CD14-positive monocyte (primary cell): ENCODE measurements around the gene SIDT2. TPM values are rescaled to one million over a fixed set of nuclear protein-coding genes. Genes with fewer than 3 reads are reported as not detected.

ENCODE experiments used
- DNase-seq, 3 donors: peaks; one replicate each; pipeline ENCODE4 v3.0.0-alpha.2; 2011 to 2022
- H2AFZ ChIP-seq: 2 replicates; pipeline ENCODE4 v1.6.0; 2012; ENCODE audit warnings: mild to moderate bottlenecking, low read depth, low read length, inconsistent platforms; ENCODE audit not compliant: insufficient read depth, poor library complexity, severe bottlenecking
- H3K27ac ChIP-seq, 2 donors: 1 replicate in 1 of 2; 2 replicates in 1 of 2; pipeline ENCODE4 v1.5.1; 2012 to 2013; ENCODE audit warnings: low read length in 2 of 2, control low read depth in 1 of 2, inconsistent platforms in 1 of 2, low read depth in 1 of 2, mild to moderate bottlenecking in 1 of 2
- H3K27me3 ChIP-seq, 2 donors: one replicate each; pipeline versions ENCODE4 v1.6.0 to v1.6.1; 2011 to 2013; ENCODE audit warnings: low read length in 2 of 2; ENCODE audit not compliant: control insufficient read depth in 2 of 2, insufficient read depth in 2 of 2
- H3K36me3 ChIP-seq, 2 donors: replicated peaks in 1 of 2; 1 replicate in 1 of 2; 2 replicates in 1 of 2; pipeline versions ENCODE4 v1.5.1 to v1.6.1; 2012 to 2013; ENCODE audit warnings: low read length in 2 of 2, control low read depth in 1 of 2, inconsistent platforms in 1 of 2, mild to moderate bottlenecking in 1 of 2; ENCODE audit not compliant: insufficient read depth in 2 of 2, control insufficient read depth in 1 of 2
- H3K4me1 ChIP-seq, 2 donors: 1 replicate in 1 of 2; 2 replicates in 1 of 2; pipeline versions ENCODE4 v1.5.1 to v1.6.1; 2012 to 2013; ENCODE audit warnings: low read length in 2 of 2, control low read depth in 1 of 2, inconsistent platforms in 1 of 2, mild to moderate bottlenecking in 1 of 2, moderate library complexity in 1 of 2; ENCODE audit not compliant: insufficient read depth in 2 of 2, control insufficient read depth in 1 of 2
- H3K4me2 ChIP-seq: replicated peaks from 2 replicates; pipeline ENCODE3; 2012; ENCODE audit warnings: low read length, moderate library complexity, mild to moderate bottlenecking; ENCODE audit not compliant: poor library complexity, severe bottlenecking; ENCODE audit errors: extremely low read depth
- H3K4me3 ChIP-seq, 3 experiments: fragments of 200-600 bp in 1 of 3; sonication (generic) in 1 of 3; replicated peaks in 1 of 3; 1 replicate in 2 of 3; 2 replicates in 1 of 3; pipeline ENCODE4 v1.5.1; 2011 to 2013; ENCODE audit warnings: low read length in 3 of 3, mild to moderate bottlenecking in 3 of 3, control low read depth in 2 of 3, low read depth in 2 of 3, inconsistent platforms in 1 of 3, moderate library complexity in 1 of 3
- H3K79me2 ChIP-seq: 2 replicates; pipeline ENCODE4 v1.6.0; 2012; ENCODE audit warnings: mild to moderate bottlenecking, control low read depth, inconsistent platforms, low read length, moderate library complexity; ENCODE audit not compliant: insufficient read depth
- H3K9ac ChIP-seq: 2 replicates; pipeline ENCODE4 v1.6.0; 2017; ENCODE audit warnings: low read length, mild to moderate bottlenecking; ENCODE audit not compliant: insufficient read depth, poor library complexity, severe bottlenecking
- H3K9me3 ChIP-seq, 2 donors: replicated peaks in 1 of 2; 1 replicate in 1 of 2; 2 replicates in 1 of 2; pipeline versions ENCODE4 v1.5.1 to v1.6.1; 2012 to 2013; ENCODE audit warnings: low read length in 2 of 2, control low read depth in 1 of 2; ENCODE audit not compliant: control insufficient read depth in 1 of 2, insufficient read depth in 1 of 2
- H4K20me1 ChIP-seq: 2 replicates; pipeline ENCODE4 v1.6.0; 2012; ENCODE audit warnings: mild to moderate bottlenecking, low read length, control low read depth, moderate library complexity; ENCODE audit not compliant: insufficient read depth
- H3K27ac Mint-ChIP-seq, 7 donors: one replicate each; pipeline ENCODE4 v1.8.0; 2020; ENCODE audit warnings: mild to moderate bottlenecking in 7 of 7, mixed read lengths in 7 of 7, moderate library complexity in 6 of 7, inconsistent platforms in 2 of 7
- H3K27me3 Mint-ChIP-seq, 3 donors: one replicate each; pipeline ENCODE4 v1.8.0; 2021 to 2022; ENCODE audit warnings: low read depth in 3 of 3, mild to moderate bottlenecking in 3 of 3, mixed read lengths in 3 of 3, moderate library complexity in 3 of 3, inconsistent platforms in 1 of 3
- H3K36me3 Mint-ChIP-seq, 2 donors: one replicate each; pipeline ENCODE4 v1.8.0; 2020; ENCODE audit warnings: mixed read lengths in 2 of 2, inconsistent platforms in 1 of 2, mild to moderate bottlenecking in 1 of 2
- H3K4me1 Mint-ChIP-seq: one replicate; pipeline ENCODE4 v1.8.0; 2020; ENCODE audit warnings: mild to moderate bottlenecking, mixed read lengths
- H3K4me3 Mint-ChIP-seq, 2 donors: one replicate each; pipeline ENCODE4 v1.8.0; 2020; ENCODE audit warnings: mild to moderate bottlenecking in 2 of 2, mixed read lengths in 2 of 2, moderate library complexity in 1 of 2
- H3K9me3 Mint-ChIP-seq, 7 donors: one replicate each; pipeline ENCODE4 v1.8.0; 2020 to 2022; ENCODE audit warnings: mixed read lengths in 7 of 7, mild to moderate bottlenecking in 6 of 7, moderate library complexity in 6 of 7, inconsistent platforms in 2 of 7
- WGBS: methylation state at CpG from one replicate; pipeline ENCODE4 v1.1.5; 2013; ENCODE audit warnings: missing lambda C conversion rate; ENCODE audit not compliant: insufficient coverage; 5-methylcytosine and 5-hydroxymethylcytosine counted together
- intact Hi-C, 2 donors: fragments of 100-400 bp; cut with micrococcal nuclease; formaldehyde crosslinking; loops; one replicate each; pipeline versions ENCODE4 v1.15.0 to v1.15.1; 2023
- polyA plus RNA-seq, 3 donors: library from polyadenylated mRNA; depleted of rRNA in 1 of 3; unstranded in 2 of 3; stranded (reverse) in 1 of 3; fragments of 300-500 nt in 2 of 3; fragments of >200 nt in 1 of 3; fragmentation: Illumina TruSeq in 2 of 3; gene quantifications; 1 replicate in 2 of 3; 2 replicates in 1 of 3; pipeline ENCODE4 v1.2.3, GENCODE V29; 2012 to 2021
- TF ChIP-seq, protein P1 (sequence below): fragments of 200-600 bp; IDR thresholded peaks from one replicate; pipeline ENCODE4 v1.8.0; 2022; ENCODE audit warnings: antibody characterized with exemption, mild to moderate bottlenecking

Gene SIDT2
- polyA plus RNA-seq, 3 donors = 21.8 to 177 (median 41.8) TPM

DNA sequence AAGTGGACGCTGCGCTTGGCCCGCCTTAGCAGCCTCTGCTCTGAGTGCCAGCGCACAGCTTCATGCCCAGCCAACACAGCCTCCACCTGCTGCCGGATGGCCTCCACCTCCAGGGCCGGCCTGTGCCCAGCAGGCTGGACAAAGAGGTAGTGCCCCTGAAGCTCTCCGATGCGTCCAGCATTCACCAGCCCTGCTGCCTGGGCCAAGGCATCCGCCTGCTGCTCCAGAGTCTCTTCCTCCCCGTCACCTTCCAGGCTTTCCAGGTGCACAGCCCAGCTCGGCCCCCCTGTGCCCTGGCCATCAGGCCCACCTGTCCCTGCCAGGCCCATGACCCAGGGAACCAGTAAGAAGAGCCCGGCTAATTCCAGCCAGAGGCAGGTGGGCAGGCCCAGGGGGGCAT, 50.9 kb downstream of the SIDT2 start:
- peak overlapping the region in 4 of 7 donors; percentile 7 to 71 (median 48) for H3K27ac Mint-ChIP-seq
- no peak overlapping the region for H3K4me3 Mint-ChIP-seq
- H3K4me1 Mint-ChIP-seq = peaks cover 36% of the 10 kb centered on the region
- H3K36me3 Mint-ChIP-seq = peaks cover 52 to 58% of the 10 kb centered on the region in 2 donors
- peaks cover 22% of the 10 kb centered on the region for H4K20me1 ChIP-seq
- no peak overlapping the region for H3K4me2 ChIP-seq
- H3K4me1 ChIP-seq = peaks cover 21 to 26% of the 10 kb centered on the region in 2 donors
- no peak overlapping the region for H3K27ac ChIP-seq
- H3K27me3 Mint-ChIP-seq = no peaks in the 10 kb centered on the region
- H3K36me3 ChIP-seq = peaks cover 48 to 61% of the 10 kb centered on the region in 2 donors
- H3K4me3 ChIP-seq = no peak overlapping the region
- H3K27me3 ChIP-seq = no peaks in the 10 kb centered on the region
- no peaks in the 10 kb centered on the region for H3K9me3 Mint-ChIP-seq
- intact Hi-C loops = loop anchor here (5.0 to 10.0 kb wide), 3 partner anchors 47 to 355 kb away; no protein-coding TSS in a partner anchor
- TF ChIP-seq, protein P1, sequence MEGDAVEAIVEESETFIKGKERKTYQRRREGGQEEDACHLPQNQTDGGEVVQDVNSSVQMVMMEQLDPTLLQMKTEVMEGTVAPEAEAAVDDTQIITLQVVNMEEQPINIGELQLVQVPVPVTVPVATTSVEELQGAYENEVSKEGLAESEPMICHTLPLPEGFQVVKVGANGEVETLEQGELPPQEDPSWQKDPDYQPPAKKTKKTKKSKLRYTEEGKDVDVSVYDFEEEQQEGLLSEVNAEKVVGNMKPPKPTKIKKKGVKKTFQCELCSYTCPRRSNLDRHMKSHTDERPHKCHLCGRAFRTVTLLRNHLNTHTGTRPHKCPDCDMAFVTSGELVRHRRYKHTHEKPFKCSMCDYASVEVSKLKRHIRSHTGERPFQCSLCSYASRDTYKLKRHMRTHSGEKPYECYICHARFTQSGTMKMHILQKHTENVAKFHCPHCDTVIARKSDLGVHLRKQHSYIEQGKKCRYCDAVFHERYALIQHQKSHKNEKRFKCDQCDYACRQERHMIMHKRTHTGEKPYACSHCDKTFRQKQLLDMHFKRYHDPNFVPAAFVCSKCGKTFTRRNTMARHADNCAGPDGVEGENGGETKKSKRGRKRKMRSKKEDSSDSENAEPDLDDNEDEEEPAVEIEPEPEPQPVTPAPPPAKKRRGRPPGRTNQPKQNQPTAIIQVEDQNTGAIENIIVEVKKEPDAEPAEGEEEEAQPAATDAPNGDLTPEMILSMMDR = no peak
- H3K9me3 ChIP-seq = no peaks in the 10 kb centered on the region
- no peak overlapping the region for H2AFZ ChIP-seq
- WGBS = 100% methylated on average over 8 of the region's 12 CpGs
- peaks cover 50% of the 10 kb centered on the region for H3K79me2 ChIP-seq
- DNase-seq = no peak
- H3K9ac ChIP-seq = no peak overlapping the region

DNA sequence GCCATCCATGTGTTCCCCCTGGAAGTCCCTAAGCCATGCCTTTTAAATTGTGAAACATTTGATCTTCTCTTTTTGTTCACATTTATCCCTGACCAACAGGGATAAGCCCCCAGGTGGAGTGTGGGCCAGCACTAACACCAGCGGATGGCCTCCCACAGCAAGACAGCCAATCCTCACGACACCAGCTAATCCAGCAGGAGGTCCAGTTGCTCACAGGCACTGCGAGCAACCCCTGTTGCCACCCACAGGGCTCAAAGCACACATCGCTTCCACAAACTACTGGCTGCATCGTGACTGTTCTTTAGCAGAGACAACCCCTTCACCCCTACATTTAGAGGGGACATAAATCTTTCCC, 51.4 kb downstream of the SIDT2 start:
- Mint-ChIP-seq H3K4me3 (peak overlapping the region in 1 of 2 donors; percentile 37), H3K9me3 (no peaks in the 10 kb centered on the region), H3K36me3 (peaks cover 47 to 53% of the 10 kb centered on the region in 2 donors), H3K4me1 (peaks cover 36% of the 10 kb centered on the region), H3K27ac (peak overlapping the region in 1 of 7 donors; percentile 77), H3K27me3 (no peaks in the 10 kb centered on the region)
- H3K9me3 ChIP-seq = no peaks in the 10 kb centered on the region
- H3K4me3 ChIP-seq = no peak overlapping the region
- H3K4me1 ChIP-seq = peaks cover 21 to 26% of the 10 kb centered on the region in 2 donors
- DNase-seq = no peak
- H3K79me2 ChIP-seq = peaks cover 52% of the 10 kb centered on the region
- H2AFZ ChIP-seq = no peak overlapping the region
- no peak overlapping the region for H3K9ac ChIP-seq
- no peak overlapping the region for H3K4me2 ChIP-seq
- intact Hi-C loops = loop anchor here (5.0 to 10.0 kb wide), 5 partner anchors 48 to 458 kb away; partner anchors contain the start of genes BUD13 (in 1 of the 2) and ZPR1 (in 1 of the 2)
- H3K27me3 ChIP-seq = no peaks in the 10 kb centered on the region
- H4K20me1 ChIP-seq = peaks cover 22% of the 10 kb centered on the region
- peaks cover 43 to 56% of the 10 kb centered on the region in 2 donors for H3K36me3 ChIP-seq
- TF ChIP-seq, protein P1 = no peak
- WGBS = 94% methylated on average over 5 of the region's 5 CpGs
- peak overlapping the region in 1 of 2 donors; percentile 89 for H3K27ac ChIP-seq
